WTC11 (cell line): ENCODE data around the gene KRTAP5-7.
"Not testable (repeated sequence)": the region's sequence is repeated elsewhere in the genome, so short reads cannot be mapped to it uniquely, and the experiment has no call there.

Experiments used
- FOXP1 ChIP-seq: sonication (generic); formaldehyde crosslinking; IDR thresholded peaks from 2 replicates; pipeline ENCODE4 v1.8.0; 2022; ENCODE audit warnings: missing genetic modification reagents, mild to moderate bottlenecking, moderate library complexity, borderline replicate concordance
- GRHL2 ChIP-seq: fragments of 250-450 bp; sonication (Bioruptor Pico); IDR thresholded peaks from 2 replicates; pipeline ENCODE4 v1.8.0; 2022; ENCODE audit warnings: mild to moderate bottlenecking, moderate library complexity; ENCODE audit not compliant: insufficient replicate concordance, severe bottlenecking
- JUN ChIP-seq: sonication (generic); formaldehyde crosslinking; IDR thresholded peaks from 2 replicates; pipeline ENCODE4 v1.8.0; 2023; ENCODE audit warnings: mild to moderate bottlenecking, missing genetic modification reagents
- NR3C1 ChIP-seq: sonication (generic); formaldehyde crosslinking; conservative IDR thresholded peaks from 2 replicates; pipeline ENCODE4 v1.8.1; 2023; ENCODE audit warnings: low read depth, mild to moderate bottlenecking, missing genetic modification reagents
- TCF7 ChIP-seq: sonication (generic); formaldehyde crosslinking; IDR thresholded peaks from 2 replicates; pipeline ENCODE4 v1.8.0; 2022; ENCODE audit warnings: mild to moderate bottlenecking, low read depth, missing genetic modification reagents, moderate library complexity
- ZNF121 ChIP-seq: sonication (generic); formaldehyde crosslinking; IDR thresholded peaks from 2 replicates; pipeline ENCODE4 v1.8.0; 2023; ENCODE audit warnings: missing genetic modification reagents
- ZNF138 ChIP-seq: sonication (generic); formaldehyde crosslinking; conservative IDR thresholded peaks from 2 replicates; pipeline ENCODE4 v1.8.1; 2022; ENCODE audit warnings: mild to moderate bottlenecking, moderate library complexity, missing genetic modification reagents
- ZNF232 ChIP-seq: sonication (generic); formaldehyde crosslinking; IDR thresholded peaks from 2 replicates; pipeline ENCODE4 v1.8.0; 2022; ENCODE audit warnings: mild to moderate bottlenecking, missing genetic modification reagents
- TF ChIP-seq, protein P1 (sequence below): fragments of 200-600 bp; IDR thresholded peaks from 2 replicates; pipeline ENCODE4 v1.8.0; 2022; ENCODE audit warnings: antibody characterized with exemption
- TF ChIP-seq, protein P2 (sequence below): sonication (generic); formaldehyde crosslinking; IDR thresholded peaks from 2 replicates; pipeline ENCODE4 v1.8.1; 2022; ENCODE audit warnings: low read depth, mild to moderate bottlenecking, moderate library complexity, missing genetic modification reagents, borderline replicate concordance
- TF ChIP-seq, protein P3 (sequence below): sonication (generic); formaldehyde crosslinking; IDR thresholded peaks from 2 replicates; pipeline ENCODE4 v1.8.0; 2022; ENCODE audit warnings: mild to moderate bottlenecking, missing genetic modification reagents
- TF ChIP-seq, protein P4 (sequence below): sonication (generic); formaldehyde crosslinking; IDR thresholded peaks from 2 replicates; pipeline ENCODE4 v1.8.1; 2023; ENCODE audit warnings: mild to moderate bottlenecking, missing genetic modification reagents
- TF ChIP-seq, protein P5 (sequence below): sonication (generic); formaldehyde crosslinking; IDR thresholded peaks from 2 replicates; pipeline ENCODE4 v1.8.0; 2022; ENCODE audit warnings: mild to moderate bottlenecking, missing genetic modification reagents
- TF ChIP-seq, protein P6 (sequence below): sonication (generic); formaldehyde crosslinking; IDR thresholded peaks from 2 replicates; pipeline ENCODE4 v1.8.1; 2023; ENCODE audit warnings: mild to moderate bottlenecking, missing genetic modification reagents, moderate library complexity

DNA sequence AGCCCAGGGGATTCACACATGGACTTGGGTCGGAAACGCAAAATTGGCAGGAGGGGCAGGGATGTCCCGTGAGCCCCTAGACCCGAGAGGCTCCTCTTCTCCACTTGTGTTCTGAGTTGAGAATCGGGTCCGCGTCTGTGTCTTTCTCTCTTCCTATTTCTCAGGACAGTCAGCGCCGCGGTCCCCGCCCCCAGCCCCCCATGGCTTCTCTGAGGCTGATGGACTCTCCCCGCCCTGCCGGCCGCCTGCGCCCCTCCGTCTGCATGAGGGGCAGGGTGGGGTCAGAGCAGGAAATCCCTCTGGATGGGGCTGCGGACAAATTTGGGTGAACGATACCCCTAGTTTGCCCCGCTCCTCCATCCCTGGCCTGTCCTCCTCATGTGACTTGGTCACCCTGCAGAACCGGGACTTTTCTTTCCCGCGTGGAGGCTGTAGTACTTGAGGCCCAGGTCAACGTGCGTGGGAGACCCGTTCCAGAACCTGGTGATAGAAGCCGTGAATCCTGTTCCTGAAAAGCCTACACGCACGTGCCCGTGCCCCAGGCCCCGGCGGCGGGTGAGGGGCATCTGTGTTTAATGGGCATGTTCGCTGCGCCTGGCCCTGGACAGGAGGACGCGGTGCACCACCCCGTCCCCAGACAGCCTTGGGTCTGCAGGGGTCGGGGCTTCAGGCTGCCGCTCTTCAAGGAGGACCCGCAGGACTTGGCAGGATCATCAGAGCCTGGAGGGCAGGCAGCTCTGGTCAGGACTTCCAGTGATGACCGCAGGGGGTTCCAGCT lies 49.8 kb downstream of the KRTAP5-7 start:
- TF ChIP-seq, protein P1, sequence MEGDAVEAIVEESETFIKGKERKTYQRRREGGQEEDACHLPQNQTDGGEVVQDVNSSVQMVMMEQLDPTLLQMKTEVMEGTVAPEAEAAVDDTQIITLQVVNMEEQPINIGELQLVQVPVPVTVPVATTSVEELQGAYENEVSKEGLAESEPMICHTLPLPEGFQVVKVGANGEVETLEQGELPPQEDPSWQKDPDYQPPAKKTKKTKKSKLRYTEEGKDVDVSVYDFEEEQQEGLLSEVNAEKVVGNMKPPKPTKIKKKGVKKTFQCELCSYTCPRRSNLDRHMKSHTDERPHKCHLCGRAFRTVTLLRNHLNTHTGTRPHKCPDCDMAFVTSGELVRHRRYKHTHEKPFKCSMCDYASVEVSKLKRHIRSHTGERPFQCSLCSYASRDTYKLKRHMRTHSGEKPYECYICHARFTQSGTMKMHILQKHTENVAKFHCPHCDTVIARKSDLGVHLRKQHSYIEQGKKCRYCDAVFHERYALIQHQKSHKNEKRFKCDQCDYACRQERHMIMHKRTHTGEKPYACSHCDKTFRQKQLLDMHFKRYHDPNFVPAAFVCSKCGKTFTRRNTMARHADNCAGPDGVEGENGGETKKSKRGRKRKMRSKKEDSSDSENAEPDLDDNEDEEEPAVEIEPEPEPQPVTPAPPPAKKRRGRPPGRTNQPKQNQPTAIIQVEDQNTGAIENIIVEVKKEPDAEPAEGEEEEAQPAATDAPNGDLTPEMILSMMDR = not testable (repeated sequence)
- TF ChIP-seq, protein P2, sequence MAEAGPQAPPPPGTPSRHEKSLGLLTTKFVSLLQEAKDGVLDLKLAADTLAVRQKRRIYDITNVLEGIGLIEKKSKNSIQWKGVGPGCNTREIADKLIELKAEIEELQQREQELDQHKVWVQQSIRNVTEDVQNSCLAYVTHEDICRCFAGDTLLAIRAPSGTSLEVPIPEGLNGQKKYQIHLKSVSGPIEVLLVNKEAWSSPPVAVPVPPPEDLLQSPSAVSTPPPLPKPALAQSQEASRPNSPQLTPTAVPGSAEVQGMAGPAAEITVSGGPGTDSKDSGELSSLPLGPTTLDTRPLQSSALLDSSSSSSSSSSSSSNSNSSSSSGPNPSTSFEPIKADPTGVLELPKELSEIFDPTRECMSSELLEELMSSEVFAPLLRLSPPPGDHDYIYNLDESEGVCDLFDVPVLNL (CRISPR knock-in tag) = not testable (repeated sequence)
- not testable (repeated sequence) for TF ChIP-seq NR3C1 (CRISPR knock-in tag); TCF7 (CRISPR knock-in tag); ZNF232 (CRISPR knock-in tag); JUN (CRISPR knock-in tag); GRHL2 (CRISPR knock-in tag); ZNF138 (CRISPR knock-in tag); ZNF121 (CRISPR knock-in tag); FOXP1
- TF ChIP-seq, protein P3, sequence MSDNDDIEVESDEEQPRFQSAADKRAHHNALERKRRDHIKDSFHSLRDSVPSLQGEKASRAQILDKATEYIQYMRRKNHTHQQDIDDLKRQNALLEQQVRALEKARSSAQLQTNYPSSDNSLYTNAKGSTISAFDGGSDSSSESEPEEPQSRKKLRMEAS (CRISPR knock-in tag) = not testable (repeated sequence)
- TF ChIP-seq, protein P4, sequence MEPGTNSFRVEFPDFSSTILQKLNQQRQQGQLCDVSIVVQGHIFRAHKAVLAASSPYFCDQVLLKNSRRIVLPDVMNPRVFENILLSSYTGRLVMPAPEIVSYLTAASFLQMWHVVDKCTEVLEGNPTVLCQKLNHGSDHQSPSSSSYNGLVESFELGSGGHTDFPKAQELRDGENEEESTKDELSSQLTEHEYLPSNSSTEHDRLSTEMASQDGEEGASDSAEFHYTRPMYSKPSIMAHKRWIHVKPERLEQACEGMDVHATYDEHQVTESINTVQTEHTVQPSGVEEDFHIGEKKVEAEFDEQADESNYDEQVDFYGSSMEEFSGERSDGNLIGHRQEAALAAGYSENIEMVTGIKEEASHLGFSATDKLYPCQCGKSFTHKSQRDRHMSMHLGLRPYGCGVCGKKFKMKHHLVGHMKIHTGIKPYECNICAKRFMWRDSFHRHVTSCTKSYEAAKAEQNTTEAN = not testable (repeated sequence)
- TF ChIP-seq, protein P5, sequence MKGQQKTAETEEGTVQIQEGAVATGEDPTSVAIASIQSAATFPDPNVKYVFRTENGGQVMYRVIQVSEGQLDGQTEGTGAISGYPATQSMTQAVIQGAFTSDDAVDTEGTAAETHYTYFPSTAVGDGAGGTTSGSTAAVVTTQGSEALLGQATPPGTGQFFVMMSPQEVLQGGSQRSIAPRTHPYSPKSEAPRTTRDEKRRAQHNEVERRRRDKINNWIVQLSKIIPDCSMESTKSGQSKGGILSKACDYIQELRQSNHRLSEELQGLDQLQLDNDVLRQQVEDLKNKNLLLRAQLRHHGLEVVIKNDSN (CRISPR knock-in tag) = not testable (repeated sequence)
- TF ChIP-seq, protein P6, sequence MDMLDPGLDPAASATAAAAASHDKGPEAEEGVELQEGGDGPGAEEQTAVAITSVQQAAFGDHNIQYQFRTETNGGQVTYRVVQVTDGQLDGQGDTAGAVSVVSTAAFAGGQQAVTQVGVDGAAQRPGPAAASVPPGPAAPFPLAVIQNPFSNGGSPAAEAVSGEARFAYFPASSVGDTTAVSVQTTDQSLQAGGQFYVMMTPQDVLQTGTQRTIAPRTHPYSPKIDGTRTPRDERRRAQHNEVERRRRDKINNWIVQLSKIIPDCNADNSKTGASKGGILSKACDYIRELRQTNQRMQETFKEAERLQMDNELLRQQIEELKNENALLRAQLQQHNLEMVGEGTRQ (CRISPR knock-in tag) = not testable (repeated sequence)
